SK-N-SH treated with all-trans-retinoic acid at 6 μM for 48 hours (cell line): ENCODE results near the gene KCNMB2.

Experiments
- CSDC2 ChIP-seq: fragments of 250-450 bp; sonication (Bioruptor Pico); IDR thresholded peaks from 2 replicates; pipeline ENCODE4 v1.5.0; 2020; ENCODE audit warnings: mild to moderate bottlenecking, moderate library complexity
- OSR1 ChIP-seq: fragments of 250-450 bp; sonication (Bioruptor Pico); IDR thresholded peaks from 2 replicates; pipeline ENCODE4 v1.8.0; 2022; ENCODE audit warnings: moderate library complexity, mild to moderate bottlenecking, inconsistent platforms
- PATZ1 ChIP-seq: fragments of 250-450 bp; sonication (Bioruptor Pico); IDR thresholded peaks from 2 replicates; pipeline ENCODE4 v1.8.0; 2020; ENCODE audit warnings: mild to moderate bottlenecking, moderate library complexity, borderline replicate concordance
- PPARA ChIP-seq: fragments of 250-450 bp; sonication (Bioruptor Pico); IDR thresholded peaks from 2 replicates; pipeline ENCODE4 v1.5.0; 2020; ENCODE audit warnings: mild to moderate bottlenecking, borderline replicate concordance
- TSHZ2 ChIP-seq: fragments of 250-450 bp; sonication (Bioruptor Pico); IDR thresholded peaks from 2 replicates; pipeline ENCODE4 v1.5.0; 2020; ENCODE audit warnings: mild to moderate bottlenecking, moderate library complexity

- no peak for TF ChIP-seq PATZ1 (CRISPR knock-in tag)
- no peak for TF ChIP-seq PPARA
- no peak for TF ChIP-seq CSDC2
- TF ChIP-seq OSR1 (CRISPR knock-in tag): no peak
- no peak for TF ChIP-seq TSHZ2 (CRISPR knock-in tag)
Measured at GRCh38 chr3:178529606-178530225, 6.5 kb upstream of the KCNMB2 start.
